ENCODE results near the gene ZDHHC6.

DNA sequence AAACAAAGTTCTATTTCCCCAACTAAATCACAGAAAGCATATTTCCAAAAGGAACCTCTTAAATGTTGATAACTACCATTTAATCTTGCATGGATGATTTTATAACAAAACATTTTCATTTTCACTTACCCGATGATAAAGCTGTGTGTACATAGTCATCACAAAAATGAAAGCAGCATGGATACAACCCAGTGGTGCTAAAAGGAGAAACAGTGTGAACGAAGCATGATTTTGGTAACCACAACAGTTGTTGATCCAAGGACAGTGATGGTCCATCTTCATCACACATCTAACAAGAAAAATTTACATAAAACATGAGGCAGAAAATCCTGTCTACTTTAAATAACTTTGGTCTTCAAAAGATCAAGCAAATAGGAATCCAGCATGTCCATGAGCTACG is 4.7 kb downstream of the ZDHHC6 start:
- no peak for TF ChIP-seq POLR2A (IDR thresholded peaks at IDR 0.05)
- TF ChIP-seq, protein P1, sequence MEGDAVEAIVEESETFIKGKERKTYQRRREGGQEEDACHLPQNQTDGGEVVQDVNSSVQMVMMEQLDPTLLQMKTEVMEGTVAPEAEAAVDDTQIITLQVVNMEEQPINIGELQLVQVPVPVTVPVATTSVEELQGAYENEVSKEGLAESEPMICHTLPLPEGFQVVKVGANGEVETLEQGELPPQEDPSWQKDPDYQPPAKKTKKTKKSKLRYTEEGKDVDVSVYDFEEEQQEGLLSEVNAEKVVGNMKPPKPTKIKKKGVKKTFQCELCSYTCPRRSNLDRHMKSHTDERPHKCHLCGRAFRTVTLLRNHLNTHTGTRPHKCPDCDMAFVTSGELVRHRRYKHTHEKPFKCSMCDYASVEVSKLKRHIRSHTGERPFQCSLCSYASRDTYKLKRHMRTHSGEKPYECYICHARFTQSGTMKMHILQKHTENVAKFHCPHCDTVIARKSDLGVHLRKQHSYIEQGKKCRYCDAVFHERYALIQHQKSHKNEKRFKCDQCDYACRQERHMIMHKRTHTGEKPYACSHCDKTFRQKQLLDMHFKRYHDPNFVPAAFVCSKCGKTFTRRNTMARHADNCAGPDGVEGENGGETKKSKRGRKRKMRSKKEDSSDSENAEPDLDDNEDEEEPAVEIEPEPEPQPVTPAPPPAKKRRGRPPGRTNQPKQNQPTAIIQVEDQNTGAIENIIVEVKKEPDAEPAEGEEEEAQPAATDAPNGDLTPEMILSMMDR (IDR thresholded peaks at IDR 0.05) = no peak
